Lower leg skin (tissue), 4 donors: ENCODE data around the gene GRIN2B. TPM values are rescaled to one million over a fixed set of nuclear protein-coding genes. Genes with fewer than 3 reads are reported as not detected.

Experiments
- DNase-seq, 2 donors: peaks; one replicate each; pipeline ENCODE4 v3.0.0-alpha.2; 2019; ENCODE audit warnings: low spot score in 2 of 2
- H3K4me3 ChIP-seq: fragments of 200-600 bp; sonication (generic); 2 replicates; pipeline ENCODE4 v1.5.1; 2017; ENCODE audit warnings: mild to moderate bottlenecking, low read depth; ENCODE audit not compliant: poor library complexity, severe bottlenecking
- CTCF ChIP-seq, 3 donors: fragments of 450-650 bp; IDR thresholded peaks; one replicate each; pipeline ENCODE4 v1.5.1; 2016; ENCODE audit warnings: antibody characterized with exemption in 3 of 3, mild to moderate bottlenecking in 3 of 3, moderate library complexity in 2 of 3
- POLR2A ChIP-seq, 2 donors: fragments of 450-650 bp; IDR thresholded peaks; one replicate each; pipeline ENCODE4 v1.6.1; 2016 to 2017; ENCODE audit warnings: antibody characterized with exemption in 2 of 2, mild to moderate bottlenecking in 1 of 2, moderate library complexity in 1 of 2
- WGBS, 2 donors: methylation state at CpG; one replicate each; pipeline ENCODE4 v1.1.5; 2018; 5-methylcytosine and 5-hydroxymethylcytosine counted together
- intact Hi-C: fragments of 100-400 bp; cut with DNase I; formaldehyde crosslinking; loops from one replicate; pipeline ENCODE4 v1.15.0; 2023; ENCODE audit warnings: low total_unique reads
- total RNA-seq, 4 donors: library from RNA; depleted of rRNA; stranded (reverse); fragments of >200 nt; gene quantifications; one replicate each; pipeline ENCODE4 v1.1.0, GENCODE V29; 2016

The GRIN2B gene
- total RNA-seq, 4 donors from 2014 or later = under 0.01 to 0.34 (median 0.04) TPM

GRCh38 chr12:13968281-13968680 is 13.1 kb downstream of the GRIN2B start:
- intact Hi-C loops = no loop called here
- TF ChIP-seq POLR2A (IDR thresholded peaks at IDR 0.05) (no peak), CTCF (IDR thresholded peaks at IDR 0.05) (no peak)
- DNase-seq = no peak
- no peak overlapping the region for H3K4me3 ChIP-seq
- WGBS, 2 donors = 83 to 87% methylated on average over 3 of the region's 3 CpGs

- WGBS, 2 donors = 76 to 81% methylated on average over 5 of the region's 5 CpGs
- intact Hi-C loops = no loop called here
- TF ChIP-seq POLR2A (IDR thresholded peaks at IDR 0.05) (no peak), CTCF (IDR thresholded peaks at IDR 0.05) (no peak)
- DNase-seq = no peak
- no peak overlapping the region for H3K4me3 ChIP-seq
Observed at GRCh38 chr12:13964666-13965065, 16.7 kb downstream of the GRIN2B start.

DNA sequence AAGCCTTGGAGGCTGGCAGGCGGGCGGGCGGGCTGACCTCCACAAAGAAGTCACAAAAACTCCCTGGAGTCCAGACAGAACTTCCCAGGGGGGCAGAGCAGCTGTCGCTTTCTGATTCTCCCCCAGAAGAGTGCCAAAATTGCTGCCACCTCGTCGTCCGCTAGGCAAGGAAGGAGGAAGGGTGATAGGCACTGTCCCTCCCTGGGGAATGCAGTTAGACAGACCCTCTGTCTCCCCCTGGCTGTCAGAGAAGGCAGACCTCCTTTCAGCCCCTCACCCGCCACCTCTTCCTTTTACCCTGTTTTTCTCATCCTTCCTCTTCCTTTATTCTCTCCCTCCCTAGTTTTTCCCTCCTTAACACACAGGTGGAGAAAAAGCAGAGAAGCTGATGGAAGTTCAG is 18.7 kb downstream of the GRIN2B start:
- WGBS, 2 donors = 72 to 82% methylated on average over 8 of the region's 8 CpGs
- DNase-seq = no peak
- TF ChIP-seq CTCF (IDR thresholded peaks at IDR 0.05) = no peak
- no peak for TF ChIP-seq POLR2A (IDR thresholded peaks at IDR 0.05)
- intact Hi-C loops = no loop called here
- no peak overlapping the region for H3K4me3 ChIP-seq

DNA sequence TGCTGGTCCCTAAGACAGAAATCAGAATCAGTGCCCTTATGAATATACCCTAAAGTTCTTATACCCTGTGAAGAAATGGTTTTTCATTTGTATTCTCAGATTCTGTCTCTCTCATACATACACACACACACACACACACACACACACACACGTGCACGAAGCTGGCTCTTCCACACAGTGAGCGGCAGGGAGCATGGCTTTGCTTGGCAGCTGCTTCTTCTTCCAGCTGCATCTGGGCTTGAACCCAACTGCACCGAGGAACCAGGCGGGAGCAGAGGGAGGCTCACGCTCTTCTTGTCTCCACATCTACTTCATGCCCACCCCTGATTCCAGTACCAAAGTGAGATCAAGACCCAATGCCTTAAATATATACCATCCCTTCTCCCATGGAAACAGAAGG is 19.4 kb downstream of the GRIN2B start:
- intact Hi-C loops = no loop called here
- TF ChIP-seq CTCF (IDR thresholded peaks at IDR 0.05) (no peak), POLR2A (IDR thresholded peaks at IDR 0.05) (no peak)
- no peak for DNase-seq
- 47 to 50% methylated on average over 6 of the region's 6 CpGs for WGBS, 2 donors
- no peak overlapping the region for H3K4me3 ChIP-seq

DNA sequence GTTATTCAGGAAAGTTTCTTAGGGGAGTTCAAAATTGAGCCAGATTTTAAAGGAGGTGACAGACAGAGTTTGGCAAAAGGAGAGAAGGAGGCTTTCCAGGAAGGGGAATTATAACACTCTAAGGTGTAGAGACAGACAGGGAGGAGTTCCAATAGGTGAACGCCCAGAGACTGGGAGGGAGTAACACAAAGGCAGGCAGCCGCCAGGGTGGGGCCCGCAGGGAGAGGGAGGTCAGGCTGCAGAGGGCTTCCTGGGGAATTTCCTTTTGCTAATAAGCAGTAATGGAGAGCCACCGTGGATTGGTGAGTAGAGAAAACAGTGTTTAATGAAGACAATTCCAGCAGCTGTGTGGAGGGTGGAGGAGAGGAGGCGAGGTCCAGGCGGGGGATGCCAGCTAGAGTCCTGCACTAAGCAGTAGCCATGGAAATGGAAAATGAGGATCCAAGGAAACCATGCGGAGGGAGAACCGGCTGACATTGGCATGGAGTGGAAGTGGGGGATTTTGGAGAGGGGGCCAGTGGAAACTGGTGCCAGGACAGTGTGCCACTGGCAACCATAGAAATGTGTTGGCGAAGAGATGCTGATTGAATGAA is 22.2 kb downstream of the GRIN2B start:
- no peak for TF ChIP-seq CTCF (IDR thresholded peaks at IDR 0.05)
- no peak for TF ChIP-seq POLR2A (IDR thresholded peaks at IDR 0.05)
- no peak for DNase-seq
- intact Hi-C loops = no loop called here
- WGBS, 2 donors = 56 to 59% methylated on average over 9 of the region's 9 CpGs
- no peak overlapping the region for H3K4me3 ChIP-seq

GRCh38 chr12:13957576-13957975 is 23.8 kb downstream of the GRIN2B start:
- H3K4me3 ChIP-seq = no peak overlapping the region
- TF ChIP-seq POLR2A (IDR thresholded peaks at IDR 0.05) (no peak), CTCF (IDR thresholded peaks at IDR 0.05) (no peak)
- WGBS, 2 donors = 84 to 86% methylated on average over 9 of the region's 9 CpGs
- no peak for DNase-seq
- intact Hi-C loops = no loop called here
